Mucosa of rectum (tissue), 2 donors: ENCODE measurements around the gene RPL5.

Experiments used
- H3K27ac ChIP-seq, 2 donors: one replicate each; pipeline ENCODE4 v1.7.0; 2013; ENCODE audit warnings: inconsistent platforms in 2 of 2, low read depth in 2 of 2, low read length in 2 of 2
- H3K27me3 ChIP-seq, 2 donors: one replicate each; pipeline ENCODE4 v1.7.0; 2013; ENCODE audit warnings: low read length in 2 of 2; ENCODE audit not compliant: control insufficient read depth in 2 of 2, insufficient read depth in 2 of 2
- H3K36me3 ChIP-seq, 2 donors: one replicate each; pipeline ENCODE4 v1.7.0; 2013; ENCODE audit warnings: low read length in 2 of 2; ENCODE audit not compliant: control insufficient read depth in 2 of 2, insufficient read depth in 2 of 2
- H3K4me1 ChIP-seq, 2 donors: one replicate each; pipeline ENCODE4 v1.7.0; 2013; ENCODE audit warnings: low read length in 2 of 2, mild to moderate bottlenecking in 1 of 2; ENCODE audit not compliant: control insufficient read depth in 2 of 2, insufficient read depth in 2 of 2
- H3K4me3 ChIP-seq, 2 donors: one replicate each; pipeline ENCODE4 v1.7.0; 2013; ENCODE audit warnings: low read length in 2 of 2
- H3K9ac ChIP-seq, 2 donors: one replicate each; pipeline ENCODE4 v1.7.0; 2013; ENCODE audit warnings: low read length in 2 of 2, low read depth in 1 of 2, mild to moderate bottlenecking in 1 of 2
- H3K9me3 ChIP-seq, 2 donors: one replicate each; pipeline ENCODE4 v1.7.0; 2013; ENCODE audit warnings: low read length in 2 of 2; ENCODE audit not compliant: control insufficient read depth in 2 of 2
- donor health status: healthy.
- donor health status: Normal muscosa, but diverticular disease.

Gene RPL5

GRCh38 chr1:92874987-92875386 lies 43.1 kb downstream of the RPL5 start:
- peak overlapping the region in 1 of 2 donors; percentile 22 for H3K27ac ChIP-seq
- H3K4me1 ChIP-seq: peaks cover 6 to 20% of the 10 kb centered on the region in 2 donors

DNA sequence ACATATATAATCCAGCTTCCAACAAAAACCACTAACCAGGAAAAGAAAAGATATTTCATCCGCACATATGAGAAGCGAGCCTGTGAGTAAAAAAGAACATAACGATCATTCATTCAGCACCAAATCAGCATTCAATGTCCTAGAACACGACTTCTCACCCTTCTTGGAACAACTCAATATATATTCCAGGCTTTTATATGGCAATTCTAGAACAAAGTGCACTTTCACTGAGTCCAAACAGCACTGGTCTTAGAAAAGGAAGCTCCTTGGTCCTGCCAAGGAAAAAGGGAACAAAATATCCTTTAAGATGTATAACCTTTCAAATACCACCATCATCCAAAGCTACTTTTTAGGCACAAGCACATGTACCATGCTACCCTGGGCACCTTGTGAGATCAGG lies 44.5 kb downstream of the RPL5 start:
- Histone ChIP-seq H3K4me1 (peaks cover 6 to 20% of the 10 kb centered on the region in 2 donors), H3K4me3 (no peak overlapping the region), H3K27ac (peak overlapping the region in 1 of 2 donors; percentile 64), H3K27me3 (no peaks in the 10 kb centered on the region), H3K9ac (no peak overlapping the region), H3K9me3 (no peaks in the 10 kb centered on the region), H3K36me3 (peaks cover 0 to 6% of the 10 kb centered on the region in 2 donors)

More at GRCh38 chr1:92874987-92875386, 43.1 kb downstream of the RPL5 start:
- Histone ChIP-seq H3K27me3 (no peaks in the 10 kb centered on the region), H3K36me3 (peaks cover 0 to 9% of the 10 kb centered on the region in 2 donors), H3K9ac (no peak overlapping the region), H3K9me3 (no peaks in the 10 kb centered on the region), H3K4me3 (no peak overlapping the region)

GRCh38 chr1:92877081-92877711 lies 45.4 kb downstream of the RPL5 start:
- H3K9ac ChIP-seq: peak overlapping the region in 1 of 2 donors; percentile 44
- peak overlapping the region in 1 of 2 donors; percentile 64 for H3K27ac ChIP-seq
- H3K9me3 ChIP-seq: no peaks in the 10 kb centered on the region
- peak overlapping the region; percentile 20 to 52 for H3K4me3 ChIP-seq
- peaks cover 6 to 20% of the 10 kb centered on the region in 2 donors for H3K4me1 ChIP-seq
- no peaks in the 10 kb centered on the region for H3K27me3 ChIP-seq
- peaks cover 0 to 6% of the 10 kb centered on the region in 2 donors for H3K36me3 ChIP-seq

DNA sequence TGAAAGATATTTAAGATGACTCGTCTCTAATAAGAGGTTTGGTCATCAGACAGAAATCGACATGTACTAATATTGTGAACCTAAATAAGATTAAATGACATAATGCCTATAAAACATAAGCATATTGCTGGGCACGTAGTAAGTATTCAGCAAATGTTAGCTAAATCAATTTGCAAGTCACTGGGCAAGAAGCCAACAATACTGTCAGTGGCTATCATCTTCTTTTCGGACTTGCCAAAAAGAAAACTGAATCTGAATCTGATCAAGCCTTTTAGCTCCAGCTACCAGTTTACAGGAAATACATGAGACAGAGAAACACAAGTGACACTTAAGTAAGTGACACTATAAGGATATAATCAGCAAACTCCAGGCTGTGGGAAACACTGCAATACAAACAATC lies 46.0 kb downstream of the RPL5 start:
- peak overlapping the region in 1 of 2 donors; percentile 0 for H3K4me3 ChIP-seq
- peak overlapping the region in 1 of 2 donors; percentile 64 for H3K27ac ChIP-seq
- H3K9me3 ChIP-seq: no peaks in the 10 kb centered on the region
- no peaks in the 10 kb centered on the region for H3K27me3 ChIP-seq
- peak overlapping the region in 1 of 2 donors; percentile 44 for H3K9ac ChIP-seq
- peaks cover 0 to 6% of the 10 kb centered on the region in 2 donors for H3K36me3 ChIP-seq
- peaks cover 6 to 22% of the 10 kb centered on the region in 2 donors for H3K4me1 ChIP-seq

- H3K9ac ChIP-seq: no peak overlapping the region
- H3K27ac ChIP-seq: no peak overlapping the region
- H3K4me3 ChIP-seq: no peak overlapping the region
- H3K27me3 ChIP-seq: no peaks in the 10 kb centered on the region
- H3K36me3 ChIP-seq: peaks cover 0 to 5% of the 10 kb centered on the region in 2 donors
- no peaks in the 10 kb centered on the region for H3K9me3 ChIP-seq
- H3K4me1 ChIP-seq: peaks cover 6 to 25% of the 10 kb centered on the region in 2 donors
Observed at GRCh38 chr1:92879316-92879968, 47.6 kb downstream of the RPL5 start.

GRCh38 chr1:92881391-92881790 lies 49.6 kb downstream of the RPL5 start:
- H3K9ac ChIP-seq: no peak overlapping the region
- no peaks in the 10 kb centered on the region for H3K36me3 ChIP-seq
- no peak overlapping the region for H3K27ac ChIP-seq
- no peaks in the 10 kb centered on the region for H3K9me3 ChIP-seq
- peaks cover 6 to 19% of the 10 kb centered on the region in 2 donors for H3K4me1 ChIP-seq
- no peaks in the 10 kb centered on the region for H3K27me3 ChIP-seq
- H3K4me3 ChIP-seq: no peak overlapping the region

- H3K9ac ChIP-seq: no peak overlapping the region
- H3K27me3 ChIP-seq: no peaks in the 10 kb centered on the region
- no peaks in the 10 kb centered on the region for H3K36me3 ChIP-seq
- H3K27ac ChIP-seq: no peak overlapping the region
- H3K4me3 ChIP-seq: no peak overlapping the region
- no peaks in the 10 kb centered on the region for H3K9me3 ChIP-seq
- peaks cover 0 to 15% of the 10 kb centered on the region in 2 donors for H3K4me1 ChIP-seq
Observed at GRCh38 chr1:92882819-92883218, 51.0 kb downstream of the RPL5 start.

GRCh38 chr1:92883297-92883696 lies 51.5 kb downstream of the RPL5 start:
- no peak overlapping the region for H3K9ac ChIP-seq
- no peak overlapping the region for H3K4me3 ChIP-seq
- peaks cover 0 to 13% of the 10 kb centered on the region in 2 donors for H3K4me1 ChIP-seq
- H3K27ac ChIP-seq: no peak overlapping the region
- no peaks in the 10 kb centered on the region for H3K9me3 ChIP-seq
- no peaks in the 10 kb centered on the region for H3K27me3 ChIP-seq
- no peaks in the 10 kb centered on the region for H3K36me3 ChIP-seq

DNA sequence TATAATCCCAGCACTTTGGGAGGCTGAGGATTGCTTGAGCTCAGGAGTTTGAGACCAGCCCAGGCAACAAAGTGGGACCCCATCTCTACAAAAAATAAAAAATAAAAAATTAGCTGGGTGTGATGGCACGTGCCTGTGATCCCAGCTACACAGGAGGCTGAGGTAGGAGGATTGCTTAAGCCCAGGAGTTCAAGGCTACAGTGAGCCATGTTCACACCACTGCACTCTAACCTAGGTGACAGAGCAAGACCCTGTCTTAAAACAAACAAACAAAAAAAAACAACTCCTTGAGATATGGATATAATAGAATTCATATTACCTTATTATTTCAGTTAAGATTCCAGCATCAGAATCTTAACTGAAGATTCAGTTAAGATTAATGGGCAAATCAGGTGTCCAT lies 52.4 kb downstream of the RPL5 start:
- Histone ChIP-seq H3K36me3 (no peaks in the 10 kb centered on the region), H3K9ac (no peak overlapping the region), H3K4me1 (peaks cover 0 to 13% of the 10 kb centered on the region in 2 donors), H3K27ac (no peak overlapping the region), H3K9me3 (no peaks in the 10 kb centered on the region), H3K27me3 (no peaks in the 10 kb centered on the region), H3K4me3 (no peak overlapping the region)

DNA sequence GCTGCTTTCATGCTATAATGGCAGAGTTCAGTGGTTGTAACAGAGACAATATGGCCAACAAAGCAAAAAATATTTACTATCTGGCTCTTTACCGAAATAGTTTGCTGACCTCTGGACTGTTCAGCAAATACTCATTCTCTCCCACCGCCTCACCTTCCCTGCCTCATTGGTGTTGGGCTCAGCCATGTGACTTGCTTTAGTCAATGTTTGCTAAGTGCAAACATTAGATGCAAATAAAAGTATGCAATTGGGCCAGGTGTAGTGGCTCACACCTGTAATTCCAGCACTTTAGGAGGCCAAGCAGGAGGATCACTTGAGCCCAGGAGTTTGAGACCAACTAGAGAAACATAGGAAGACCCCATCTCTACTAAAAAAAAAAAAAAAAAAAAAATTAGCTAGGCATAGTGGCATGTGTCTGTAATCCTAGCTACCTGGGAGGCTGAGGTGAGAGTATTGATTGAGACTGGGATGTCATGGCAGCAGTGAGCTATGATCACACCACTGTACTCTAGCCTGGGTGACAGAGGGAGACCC lies 55.1 kb downstream of the RPL5 start:
- Histone ChIP-seq H3K9ac (no peak overlapping the region), H3K27ac (peak overlapping the region in 1 of 2 donors; percentile 31), H3K9me3 (no peaks in the 10 kb centered on the region)

More for the DNA sequence above, 55.1 kb downstream of the RPL5 start:
- no peaks in the 10 kb centered on the region for H3K36me3 ChIP-seq
- no peaks in the 10 kb centered on the region for H3K27me3 ChIP-seq
- H3K4me3 ChIP-seq: peak overlapping the region in 1 of 2 donors; percentile 19
- H3K4me1 ChIP-seq: peaks cover 0 to 13% of the 10 kb centered on the region in 2 donors
